Thymus (tissue), 11 donors: ENCODE measurements around the gene CACNA2D3. TPM values are rescaled to one million over a fixed set of nuclear protein-coding genes. Genes with fewer than 3 reads are reported as not detected.

Source experiments
- DNase-seq, 9 donors: peaks; one replicate each; pipeline ENCODE4 v3.0.0-alpha.2; 2013; ENCODE audit warnings: low spot score in 9 of 9, low read depth in 6 of 9, missing footprints in 1 of 9
- H3K27ac ChIP-seq, 2 donors: one replicate each; pipeline ENCODE4 v1.5.1; 2013; ENCODE audit warnings: control low read depth in 1 of 2, low read depth in 1 of 2, low read length in 1 of 2, mild to moderate bottlenecking in 1 of 2, moderate library complexity in 1 of 2
- H3K27me3 ChIP-seq, 2 donors: one replicate each; pipeline ENCODE4 v1.5.1; 2013; ENCODE audit warnings: low read length in 1 of 2; ENCODE audit not compliant: control insufficient read depth in 2 of 2, insufficient read depth in 1 of 2
- H3K36me3 ChIP-seq, 2 donors: one replicate each; pipeline ENCODE4 v1.5.1; 2013; ENCODE audit warnings: low read length in 1 of 2, mild to moderate bottlenecking in 1 of 2, moderate library complexity in 1 of 2; ENCODE audit not compliant: control insufficient read depth in 2 of 2, insufficient read depth in 2 of 2
- H3K4me1 ChIP-seq, 2 donors: one replicate each; pipeline ENCODE4 v1.5.1; 2013; ENCODE audit warnings: low read length in 2 of 2; ENCODE audit not compliant: control insufficient read depth in 2 of 2, insufficient read depth in 2 of 2
- H3K4me3 ChIP-seq, 2 donors: one replicate each; pipeline ENCODE4 v1.5.1; 2013; ENCODE audit warnings: low read length in 2 of 2, control low read depth in 1 of 2, mild to moderate bottlenecking in 1 of 2
- H3K9me3 ChIP-seq, 2 donors: one replicate each; pipeline ENCODE4 v1.5.1; 2013; ENCODE audit warnings: low read length in 1 of 2, mild to moderate bottlenecking in 1 of 2; ENCODE audit not compliant: control insufficient read depth in 2 of 2, insufficient read depth in 1 of 2
- WGBS: extraction: QIAGEN DNeasy Blood & Tissue Kit; methylation state at CpG from one replicate; pipeline ENCODE4 v1.1.7; 2013; 5-methylcytosine and 5-hydroxymethylcytosine counted together
- polyA plus RNA-seq: library from polyadenylated mRNA; stranded (reverse); fragments of 200-250 nt; gene quantifications from one replicate; pipeline ENCODE4 v1.2.3, GENCODE V29; 2013
- total RNA-seq: library from RNA; stranded (reverse); fragments of 120-200 nt; gene quantifications from one replicate; pipeline ENCODE4 v1.2.4, GENCODE V29; 2013
- donor health status: healthy.

CACNA2D3 gene
- total and polyA plus RNA-seq, 2 donors = 1.8 to 2.1 TPM

DNA sequence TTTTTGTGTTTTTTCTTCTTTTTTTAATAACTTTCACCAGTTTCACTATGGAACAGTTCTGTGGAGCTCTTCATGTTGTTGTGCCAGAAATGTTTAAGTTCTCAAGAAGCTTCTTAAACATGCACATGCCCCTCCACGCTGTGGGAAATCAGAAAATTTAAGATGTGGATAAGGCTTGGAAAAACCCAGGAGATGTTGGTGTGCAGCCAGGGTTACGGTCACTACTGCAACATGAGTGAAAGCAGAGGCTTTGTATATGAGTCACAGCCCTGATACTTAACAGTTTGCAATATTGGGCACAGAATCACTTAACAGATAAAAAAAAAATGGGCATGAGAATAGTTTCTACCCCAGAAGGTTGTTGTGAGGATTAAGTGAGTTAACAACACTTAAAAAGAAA is 405.6 kb downstream of the CACNA2D3 start:
- no peaks in the 10 kb centered on the region for H3K9me3 ChIP-seq
- no peaks in the 10 kb centered on the region for H3K27me3 ChIP-seq
- DNase-seq = no peak
- WGBS = 89% methylated on average over 2 of the region's 2 CpGs
- H3K4me1 ChIP-seq = no peaks in the 10 kb centered on the region
- H3K27ac ChIP-seq = no peak overlapping the region
- H3K4me3 ChIP-seq = no peak overlapping the region
- H3K36me3 ChIP-seq = no peaks in the 10 kb centered on the region

DNA sequence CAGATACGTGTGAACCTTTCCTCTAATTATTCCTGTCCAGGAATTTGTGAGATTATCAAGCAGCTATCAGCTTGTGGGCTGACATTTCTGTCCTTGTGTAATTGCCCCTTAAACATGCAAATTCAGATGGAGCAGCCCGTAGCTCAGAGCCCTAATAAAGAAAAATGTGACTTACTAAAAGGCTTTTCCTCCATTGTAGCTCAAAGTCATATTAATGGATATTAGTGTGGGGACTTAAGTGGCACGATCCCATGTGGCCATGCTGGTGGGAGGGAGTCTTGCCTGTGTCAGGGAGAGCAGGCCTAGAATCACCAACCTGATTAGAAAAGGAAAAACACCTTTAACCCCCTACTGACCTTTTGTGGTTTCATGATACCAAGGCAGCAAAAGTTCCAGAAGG is 406.3 kb downstream of the CACNA2D3 start:
- Histone ChIP-seq H3K27ac (no peak overlapping the region), H3K4me1 (no peaks in the 10 kb centered on the region), H3K36me3 (no peaks in the 10 kb centered on the region), H3K27me3 (no peaks in the 10 kb centered on the region), H3K4me3 (no peak overlapping the region), H3K9me3 (no peaks in the 10 kb centered on the region)
- 90% methylated on average over 3 of the region's 3 CpGs for WGBS
- no peak for DNase-seq

DNA sequence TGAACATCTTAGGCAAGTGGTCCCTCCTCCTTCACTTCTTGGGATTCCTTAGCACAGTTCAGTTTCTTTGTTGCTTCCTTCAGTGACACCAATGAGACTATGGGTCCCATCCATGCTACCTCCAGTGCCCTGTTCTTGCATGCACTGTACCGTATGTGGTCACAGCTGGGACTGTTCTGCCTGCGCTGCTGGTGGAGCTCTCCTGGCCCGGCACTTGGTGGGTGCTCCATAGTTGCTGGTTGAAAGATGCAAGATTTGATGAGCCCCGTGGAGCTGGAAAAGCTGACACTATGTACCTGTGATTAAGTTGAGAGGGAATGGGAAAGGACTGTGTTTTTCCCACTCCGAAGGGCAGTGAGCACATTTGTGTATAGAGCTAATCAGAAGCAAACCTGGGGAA is 407.7 kb downstream of the CACNA2D3 start:
- H3K4me1 ChIP-seq = no peaks in the 10 kb centered on the region
- WGBS = 96% methylated on average over 5 of the region's 5 CpGs
- no peaks in the 10 kb centered on the region for H3K27me3 ChIP-seq
- H3K4me3 ChIP-seq = no peak overlapping the region
- no peaks in the 10 kb centered on the region for H3K36me3 ChIP-seq
- DNase-seq = no peak
- H3K27ac ChIP-seq = no peak overlapping the region
- no peaks in the 10 kb centered on the region for H3K9me3 ChIP-seq

DNA sequence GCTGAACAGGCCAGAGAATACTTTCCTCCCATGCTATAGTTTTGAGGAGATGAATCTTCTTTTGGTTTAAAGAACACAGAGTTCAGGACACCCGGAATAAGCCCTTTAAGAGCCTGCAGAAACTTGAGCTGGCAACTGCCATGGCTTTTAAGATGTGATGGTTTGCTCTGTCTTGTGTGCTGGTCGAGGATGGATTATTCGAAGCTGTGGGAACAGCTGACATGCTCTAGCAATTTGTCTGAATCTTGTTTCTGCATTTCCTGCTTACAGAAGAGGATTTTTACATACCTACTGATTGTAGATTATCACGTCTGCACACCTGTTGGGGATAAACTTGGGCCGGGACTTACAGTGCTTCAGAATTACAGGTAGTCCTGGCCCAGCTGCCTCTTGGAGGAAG is 408.6 kb downstream of the CACNA2D3 start:
- Histone ChIP-seq H3K36me3 (no peaks in the 10 kb centered on the region), H3K4me1 (no peaks in the 10 kb centered on the region), H3K4me3 (no peak overlapping the region), H3K27ac (no peak overlapping the region), H3K9me3 (no peaks in the 10 kb centered on the region), H3K27me3 (no peaks in the 10 kb centered on the region)
- DNase-seq = no peak
- WGBS = 19% methylated on average over 5 of the region's 5 CpGs

DNA sequence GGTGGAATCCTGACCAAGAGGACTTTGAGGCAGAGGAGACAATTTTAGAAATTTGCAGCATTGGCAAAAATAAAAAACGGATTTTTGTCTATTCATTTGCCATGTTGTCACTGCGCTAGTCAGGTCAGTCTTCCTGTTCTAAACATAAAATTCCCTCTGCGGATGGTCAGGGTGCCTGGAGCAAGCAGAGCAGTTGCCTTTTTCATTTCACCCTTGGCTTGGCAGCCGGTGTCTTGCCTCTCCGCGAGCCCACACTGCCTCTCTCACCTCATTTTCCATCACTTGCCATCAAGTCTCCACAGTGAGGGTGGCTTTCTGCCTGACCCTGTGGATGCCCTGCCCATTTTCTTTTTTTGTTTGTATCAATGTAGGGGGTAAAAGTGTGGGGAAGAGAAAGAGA is 409.4 kb downstream of the CACNA2D3 start:
- Histone ChIP-seq H3K4me1 (no peaks in the 10 kb centered on the region), H3K36me3 (no peaks in the 10 kb centered on the region), H3K4me3 (no peak overlapping the region), H3K27ac (no peak overlapping the region), H3K27me3 (no peaks in the 10 kb centered on the region), H3K9me3 (no peaks in the 10 kb centered on the region)
- WGBS = 94% methylated on average over 6 of the region's 6 CpGs
- DNase-seq = no peak

DNA sequence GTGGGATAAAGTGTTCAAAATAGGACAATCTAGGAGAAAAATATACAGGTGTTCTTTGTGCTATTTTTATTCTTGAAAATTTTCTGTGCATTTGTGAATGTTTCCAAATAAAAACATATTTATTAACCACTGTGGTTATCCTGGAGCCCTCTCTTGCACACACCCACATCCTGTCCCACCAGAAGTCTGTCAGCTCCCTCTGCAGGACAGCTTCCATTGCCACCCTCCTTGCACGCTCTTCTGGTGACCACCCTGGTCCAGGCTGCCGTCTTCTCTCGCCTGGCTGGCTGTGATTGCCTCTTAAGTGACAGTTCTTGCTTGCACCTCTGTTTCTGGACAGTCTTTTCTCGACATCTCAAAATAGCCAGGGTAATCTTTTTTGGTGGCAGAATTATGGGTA is 411.5 kb downstream of the CACNA2D3 start:
- 63% methylated on average over 4 of the region's 4 CpGs for WGBS
- DNase-seq = no peak
- Histone ChIP-seq H3K9me3 (no peaks in the 10 kb centered on the region), H3K27ac (no peak overlapping the region), H3K36me3 (no peaks in the 10 kb centered on the region), H3K4me3 (no peak overlapping the region), H3K27me3 (no peaks in the 10 kb centered on the region), H3K4me1 (no peaks in the 10 kb centered on the region)

DNA sequence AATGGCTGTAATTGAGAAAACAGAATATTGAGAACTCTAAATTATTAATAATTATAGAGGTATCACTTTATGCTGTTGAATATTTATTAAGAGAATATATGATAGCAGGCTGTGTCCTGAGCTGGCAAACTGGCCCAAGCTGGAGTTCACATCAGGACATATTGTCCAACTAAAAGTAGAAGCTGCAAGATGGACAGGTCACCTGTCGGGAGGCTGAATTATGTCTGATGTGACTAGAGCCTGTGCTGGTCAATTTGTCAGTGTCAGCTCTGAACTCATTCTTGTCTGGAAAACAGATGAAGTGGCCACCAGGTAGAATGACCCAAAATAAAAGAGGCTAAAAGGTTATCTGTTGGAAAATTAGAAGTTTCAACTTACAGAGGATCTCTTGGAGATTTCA is 413.3 kb downstream of the CACNA2D3 start:
- Histone ChIP-seq H3K27me3 (no peaks in the 10 kb centered on the region), H3K27ac (no peak overlapping the region), H3K4me1 (no peaks in the 10 kb centered on the region), H3K4me3 (no peak overlapping the region), H3K36me3 (no peaks in the 10 kb centered on the region), H3K9me3 (no peaks in the 10 kb centered on the region)
- DNase-seq = no peak
- 97% methylated on average over 1 of the region's 1 CpG for WGBS

DNA sequence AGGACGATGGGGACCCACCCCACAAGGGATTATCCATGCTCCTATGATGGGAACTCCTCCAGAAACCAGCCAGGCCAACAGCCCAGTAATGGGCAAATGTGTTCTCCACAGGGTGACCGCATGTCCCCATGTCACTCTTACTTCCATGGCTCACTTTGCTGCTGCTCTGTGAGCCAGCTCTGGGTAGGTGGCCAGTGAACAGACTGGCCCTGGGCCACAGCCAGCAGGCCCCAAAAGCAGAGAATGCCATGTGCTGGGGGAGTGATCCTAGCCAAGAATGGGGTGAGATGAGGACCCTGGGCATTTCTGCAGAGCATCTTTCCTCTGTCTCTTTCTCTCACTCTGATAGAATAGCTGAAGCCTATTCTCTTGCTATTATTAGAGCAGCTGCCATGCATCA is 414.1 kb downstream of the CACNA2D3 start:
- no peaks in the 10 kb centered on the region for H3K4me1 ChIP-seq
- H3K4me3 ChIP-seq = no peak overlapping the region
- WGBS = 91% methylated on average over 2 of the region's 2 CpGs
- H3K9me3 ChIP-seq = no peaks in the 10 kb centered on the region
- no peaks in the 10 kb centered on the region for H3K27me3 ChIP-seq
- H3K36me3 ChIP-seq = no peaks in the 10 kb centered on the region
- no peak for DNase-seq
- no peak overlapping the region for H3K27ac ChIP-seq

DNA sequence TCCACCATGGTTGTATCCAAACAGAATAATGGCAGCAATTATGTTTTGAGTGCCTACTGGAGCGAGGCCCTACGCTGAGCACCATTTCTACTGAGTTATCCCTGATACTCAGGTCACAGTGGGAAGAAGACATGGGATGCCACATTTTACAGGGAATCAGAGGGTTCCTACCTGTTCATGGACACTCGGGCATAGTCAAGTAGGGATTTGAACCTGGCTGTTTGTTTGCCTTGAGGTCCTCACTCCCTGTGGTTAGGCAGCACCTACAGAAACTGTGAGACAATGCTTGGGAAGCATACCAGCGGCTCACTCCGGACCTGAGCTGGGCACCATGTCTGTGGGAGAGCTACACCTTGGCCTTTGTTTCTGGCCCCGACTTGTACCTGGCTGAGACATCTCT is 415.2 kb downstream of the CACNA2D3 start:
- H3K27me3 ChIP-seq = no peaks in the 10 kb centered on the region
- no peak overlapping the region for H3K27ac ChIP-seq
- H3K9me3 ChIP-seq = no peaks in the 10 kb centered on the region
- H3K36me3 ChIP-seq = no peaks in the 10 kb centered on the region
- no peak for DNase-seq
- H3K4me3 ChIP-seq = no peak overlapping the region
- no peaks in the 10 kb centered on the region for H3K4me1 ChIP-seq
- 93% methylated on average over 6 of the region's 6 CpGs for WGBS

DNA sequence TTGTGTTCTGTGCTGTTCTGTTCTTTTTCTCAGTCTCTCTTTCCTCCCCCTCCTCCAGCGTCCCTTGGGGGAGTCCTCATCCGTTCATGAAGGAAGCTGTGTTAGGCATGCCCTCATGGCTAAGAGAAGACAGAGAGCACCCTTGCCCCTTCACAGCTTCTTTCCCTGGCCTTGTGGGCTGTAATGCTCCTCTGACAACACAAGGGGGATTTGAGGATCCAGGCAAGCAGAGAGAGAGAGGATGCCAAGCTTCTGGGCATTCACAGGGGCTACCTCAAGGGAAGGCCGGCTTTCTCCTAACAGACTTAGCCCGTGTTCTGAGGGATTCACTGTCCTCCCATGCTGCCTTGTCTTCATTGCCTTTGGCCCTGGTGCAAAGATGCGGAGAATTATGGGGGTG is 416.0 kb downstream of the CACNA2D3 start:
- Histone ChIP-seq H3K27ac (no peak overlapping the region), H3K4me1 (no peaks in the 10 kb centered on the region), H3K27me3 (no peaks in the 10 kb centered on the region), H3K4me3 (no peak overlapping the region), H3K9me3 (no peaks in the 10 kb centered on the region), H3K36me3 (no peaks in the 10 kb centered on the region)
- no peak for DNase-seq
- 72% methylated on average over 5 of the region's 5 CpGs for WGBS
